Nephron (organoid): Measurements from ENCODE around the gene HORMAD1.
"Not testable (repeated sequence)": the region's sequence is repeated elsewhere in the genome, so short reads cannot be mapped to it uniquely, and the experiment has no call there.

Experiments
- H3K27ac Mint-ChIP-seq, 3 experiments: 2 replicates each; pipeline ENCODE4 v1.8.0; 2020; ENCODE audit warnings: mixed read lengths in 3 of 3, mild to moderate bottlenecking in 2 of 3, moderate library complexity in 1 of 3
- H3K27me3 Mint-ChIP-seq: 2 replicates; pipeline ENCODE4 v1.8.0; 2021; ENCODE audit warnings: low read depth, mild to moderate bottlenecking, moderate library complexity, mixed read lengths
- H3K36me3 Mint-ChIP-seq: 2 replicates; pipeline ENCODE4 v1.8.0; 2020; ENCODE audit warnings: low read depth, mixed read lengths
- H3K4me1 Mint-ChIP-seq: 2 replicates; pipeline ENCODE4 v1.8.0; 2020; ENCODE audit warnings: mixed read lengths
- H3K4me3 Mint-ChIP-seq, 3 experiments: 2 replicates each; pipeline ENCODE4 v1.8.0; 2020; ENCODE audit warnings: mild to moderate bottlenecking in 3 of 3, mixed read lengths in 3 of 3, moderate library complexity in 2 of 3
- H3K9me3 Mint-ChIP-seq: 2 replicates; pipeline ENCODE4 v1.8.0; 2020; ENCODE audit warnings: mixed read lengths
- TF ChIP-seq, protein P1 (sequence below), 3 experiments: fragments of 200-600 bp; sonication (generic); IDR thresholded peaks; one replicate each; pipeline ENCODE4 v1.5.0; 2021; ENCODE audit warnings: antibody characterized with exemption in 3 of 3; ENCODE audit not compliant: unreplicated experiment in 3 of 3

HORMAD1 gene

DNA sequence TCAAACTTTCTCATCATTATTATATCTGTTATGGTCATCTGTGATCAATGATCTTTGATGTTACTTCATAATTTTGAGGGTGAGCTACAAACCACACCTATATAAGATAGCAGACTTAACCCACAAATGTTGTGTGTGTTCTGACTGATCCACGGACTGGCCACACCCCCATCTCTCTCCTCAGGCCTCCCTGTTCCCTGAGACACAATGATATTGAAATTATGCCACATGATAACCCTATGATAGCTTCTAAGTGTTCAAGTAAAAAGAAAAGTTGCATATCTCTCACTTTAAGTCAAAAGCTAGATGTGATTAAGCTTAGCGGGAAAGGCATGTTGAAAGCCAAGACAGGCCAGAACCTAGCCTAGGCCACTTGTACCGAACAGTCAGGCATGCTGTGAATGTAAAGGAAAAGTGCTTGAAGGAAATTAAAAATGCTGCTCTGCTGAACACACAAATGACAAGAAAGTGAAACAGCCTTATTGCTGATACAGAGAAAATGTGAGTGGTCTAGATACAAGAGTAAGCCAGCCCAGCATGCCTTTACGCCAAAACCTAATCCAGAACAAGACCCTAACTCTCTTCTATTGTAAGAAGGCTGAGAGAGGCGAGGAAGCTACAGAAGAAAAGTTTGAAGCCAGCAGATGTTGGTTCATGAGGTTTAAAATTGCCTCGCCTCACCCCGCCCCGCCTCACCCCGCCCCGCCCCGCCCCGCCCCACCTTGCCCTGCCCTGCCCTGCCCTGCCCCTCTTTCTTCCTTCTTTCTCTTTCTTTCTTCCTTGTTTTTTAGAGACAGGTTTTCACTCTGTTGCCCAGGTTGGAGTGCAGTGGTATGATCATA lies 28.4 kb upstream of the HORMAD1 start:
- Mint-ChIP-seq H3K9me3 (no peaks in the 10 kb centered on the region), H3K4me1 (no peaks in the 10 kb centered on the region), H3K4me3 (no peak overlapping the region), H3K27me3 (no peaks in the 10 kb centered on the region), H3K36me3 (no peaks in the 10 kb centered on the region), H3K27ac (no peak overlapping the region)
- TF ChIP-seq, protein P1, sequence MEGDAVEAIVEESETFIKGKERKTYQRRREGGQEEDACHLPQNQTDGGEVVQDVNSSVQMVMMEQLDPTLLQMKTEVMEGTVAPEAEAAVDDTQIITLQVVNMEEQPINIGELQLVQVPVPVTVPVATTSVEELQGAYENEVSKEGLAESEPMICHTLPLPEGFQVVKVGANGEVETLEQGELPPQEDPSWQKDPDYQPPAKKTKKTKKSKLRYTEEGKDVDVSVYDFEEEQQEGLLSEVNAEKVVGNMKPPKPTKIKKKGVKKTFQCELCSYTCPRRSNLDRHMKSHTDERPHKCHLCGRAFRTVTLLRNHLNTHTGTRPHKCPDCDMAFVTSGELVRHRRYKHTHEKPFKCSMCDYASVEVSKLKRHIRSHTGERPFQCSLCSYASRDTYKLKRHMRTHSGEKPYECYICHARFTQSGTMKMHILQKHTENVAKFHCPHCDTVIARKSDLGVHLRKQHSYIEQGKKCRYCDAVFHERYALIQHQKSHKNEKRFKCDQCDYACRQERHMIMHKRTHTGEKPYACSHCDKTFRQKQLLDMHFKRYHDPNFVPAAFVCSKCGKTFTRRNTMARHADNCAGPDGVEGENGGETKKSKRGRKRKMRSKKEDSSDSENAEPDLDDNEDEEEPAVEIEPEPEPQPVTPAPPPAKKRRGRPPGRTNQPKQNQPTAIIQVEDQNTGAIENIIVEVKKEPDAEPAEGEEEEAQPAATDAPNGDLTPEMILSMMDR (IDR thresholded peaks at IDR 0.05; ENCODE audit: unreplicated experiment in 3 of 3), result no peak

DNA sequence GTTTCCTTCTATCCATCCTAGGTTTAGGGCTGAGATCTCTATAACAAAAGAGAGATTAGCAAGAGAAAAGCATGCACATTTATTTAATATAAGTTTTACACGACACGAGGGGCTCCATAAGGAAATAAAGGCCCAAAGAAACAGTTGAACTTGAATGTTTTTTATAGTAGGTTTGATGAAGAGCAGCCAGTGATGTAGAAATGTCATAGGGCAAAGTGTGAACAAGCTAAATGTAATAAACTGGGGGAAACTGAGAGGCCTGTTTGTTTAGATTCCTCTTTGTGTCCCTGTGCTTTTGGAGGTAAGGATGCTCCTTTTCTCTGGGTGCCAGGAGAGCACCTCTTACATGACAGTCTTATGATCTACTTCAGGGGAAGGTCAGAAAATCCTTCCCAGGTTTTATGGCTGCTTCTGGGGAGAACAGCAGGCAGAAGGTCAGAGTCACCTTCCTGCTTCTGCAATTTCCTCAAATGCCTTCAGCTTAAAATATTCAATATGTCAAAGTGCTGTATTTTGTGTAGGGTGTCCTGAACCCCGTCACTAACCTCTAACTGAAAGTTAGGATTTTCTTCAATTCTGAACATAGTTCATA lies 9.5 kb upstream of the HORMAD1 start:
- Mint-ChIP-seq H3K4me3 (no peak overlapping the region), H3K27me3 (no peaks in the 10 kb centered on the region), H3K9me3 (no peaks in the 10 kb centered on the region), H3K4me1 (no peaks in the 10 kb centered on the region), H3K27ac (no peak overlapping the region), H3K36me3 (no peaks in the 10 kb centered on the region)
- TF ChIP-seq, protein P1 (IDR thresholded peaks at IDR 0.05; ENCODE audit: unreplicated experiment in 3 of 3), result no peak

DNA sequence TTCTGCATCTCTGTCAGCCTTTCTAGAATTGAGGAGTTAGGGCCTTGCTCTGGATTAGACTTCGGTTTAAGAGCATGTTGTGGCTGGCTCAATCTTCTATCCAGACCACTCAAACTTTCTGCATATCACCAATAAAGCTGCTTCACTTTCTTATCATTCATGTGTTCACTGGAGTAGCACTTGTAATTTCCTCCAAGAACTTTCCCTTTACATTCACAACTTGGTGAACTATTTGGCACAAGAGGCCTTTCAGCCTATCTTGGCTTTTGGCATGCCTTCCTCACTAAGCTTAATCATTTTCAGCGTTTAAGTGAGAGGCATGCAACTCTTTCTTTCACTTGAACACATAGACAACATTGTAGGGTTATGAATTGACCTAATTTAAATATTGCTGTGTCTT lies 3.6 kb upstream of the HORMAD1 start:
- Mint-ChIP-seq H3K4me1 (no peaks in the 10 kb centered on the region), H3K9me3 (peaks cover 12% of the 10 kb centered on the region), H3K4me3 (no peak overlapping the region), H3K27ac (no peak overlapping the region), H3K27me3 (no peaks in the 10 kb centered on the region), H3K36me3 (no peaks in the 10 kb centered on the region)
- TF ChIP-seq, protein P1 (IDR thresholded peaks at IDR 0.05; ENCODE audit: unreplicated experiment in 3 of 3), result no peak

DNA sequence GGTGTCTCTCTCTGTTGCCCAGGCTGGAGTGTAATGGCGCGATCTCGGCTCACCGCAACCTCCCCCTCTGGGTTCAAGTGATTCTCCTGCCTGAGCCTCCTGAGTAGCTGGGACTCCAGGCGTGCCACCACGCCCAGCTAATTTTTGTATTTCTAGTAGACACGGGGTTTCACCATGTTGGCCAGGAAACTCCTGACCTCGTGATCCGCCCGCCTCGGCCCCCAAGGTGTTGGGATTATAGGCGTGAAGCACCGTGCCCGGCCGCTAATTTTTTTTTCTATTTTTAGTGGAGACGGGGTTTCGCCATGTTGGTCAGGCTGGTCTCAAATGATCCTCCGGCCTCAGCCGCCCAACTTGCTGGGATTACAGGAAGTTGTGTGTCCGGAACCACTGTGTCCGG lies 597 bp downstream of the HORMAD1 start:
- H3K27ac Mint-ChIP-seq, result no peak overlapping the region
- H3K36me3 Mint-ChIP-seq, result no peaks in the 10 kb centered on the region
- H3K27me3 Mint-ChIP-seq, result no peaks in the 10 kb centered on the region
- H3K4me1 Mint-ChIP-seq, result no peaks in the 10 kb centered on the region
- TF ChIP-seq, protein P1 (IDR thresholded peaks at IDR 0.05; ENCODE audit: unreplicated experiment in 3 of 3), result no peak
- peaks cover 12% of the 10 kb centered on the region for H3K9me3 Mint-ChIP-seq
- H3K4me3 Mint-ChIP-seq, result no peak overlapping the region

DNA sequence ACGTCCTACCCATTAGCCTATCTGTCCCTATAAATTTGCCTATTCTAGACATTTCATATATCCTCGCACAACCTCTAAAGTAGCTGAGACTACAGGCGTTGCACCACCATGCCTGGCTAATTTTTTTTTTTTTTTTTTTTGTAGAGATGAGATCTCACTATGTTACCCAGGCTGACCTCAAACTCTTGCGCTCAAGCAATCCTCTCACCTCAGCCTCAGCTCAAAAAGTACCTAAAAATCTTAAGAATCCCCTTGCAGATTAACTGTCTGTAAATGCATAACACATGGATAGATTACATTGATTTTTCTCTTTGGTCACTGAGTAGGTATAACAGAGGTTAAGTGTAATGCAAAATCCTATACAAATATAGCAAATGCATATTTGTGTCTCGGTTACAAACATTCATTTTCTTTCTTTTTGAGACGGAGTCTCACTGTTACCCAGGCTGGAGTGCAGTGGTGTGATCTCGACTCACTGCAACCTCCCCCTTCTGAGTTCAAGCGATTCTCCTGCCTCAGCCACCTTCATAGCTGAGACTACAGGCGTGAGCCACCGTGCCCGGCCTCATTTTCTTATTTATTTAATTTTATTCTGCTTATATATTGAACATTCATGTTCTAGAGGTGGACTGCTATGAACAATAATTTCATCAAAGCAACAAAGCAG lies 2.3 kb downstream of the HORMAD1 start:
- Mint-ChIP-seq H3K4me3 (no peak overlapping the region), H3K9me3 (peaks cover 8% of the 10 kb centered on the region), H3K27ac (no peak overlapping the region), H3K27me3 (no peaks in the 10 kb centered on the region), H3K4me1 (no peaks in the 10 kb centered on the region), H3K36me3 (no peaks in the 10 kb centered on the region)
- TF ChIP-seq, protein P1 (IDR thresholded peaks at IDR 0.05; ENCODE audit: unreplicated experiment in 3 of 3), result no peak

DNA sequence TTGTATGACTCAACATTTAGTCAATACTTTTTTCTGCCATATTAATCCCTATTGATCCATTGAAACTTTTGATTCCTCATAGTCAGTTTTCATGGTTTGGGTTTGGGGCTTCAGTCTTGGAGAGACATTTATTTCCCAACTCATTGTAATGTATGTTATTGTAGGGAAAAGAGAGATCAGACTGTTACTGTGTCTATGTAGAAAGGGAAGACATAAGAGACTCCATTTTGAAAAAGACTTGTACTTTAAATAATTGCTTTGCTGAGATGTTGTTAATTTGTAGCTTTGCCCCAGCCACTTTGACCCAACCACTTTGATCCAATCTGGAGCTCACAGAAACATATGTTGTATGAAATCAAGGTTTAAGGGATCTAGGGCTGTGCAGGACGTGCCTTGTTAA lies 11.7 kb downstream of the HORMAD1 start:
- H3K27ac Mint-ChIP-seq, H3K4me3 Mint-ChIP-seq, H3K36me3 Mint-ChIP-seq: not testable (repeated sequence)

More for the DNA sequence above, 11.7 kb downstream of the HORMAD1 start:
- H3K9me3 Mint-ChIP-seq, H3K4me1 Mint-ChIP-seq, H3K27me3 Mint-ChIP-seq: not testable (repeated sequence)
